H9 (cell line): ENCODE results near the gene PEX14. TPM values are rescaled to one million over a fixed set of nuclear protein-coding genes. Genes with fewer than 3 reads are reported as not detected.

Source experiments
- DNase-seq: peaks from one replicate; pipeline ENCODE4 v3.0.0-alpha.2; 2017
- H2AFZ ChIP-seq: one replicate; pipeline ENCODE4 v1.6.1; 2013; ENCODE audit warnings: mild to moderate bottlenecking, low read length, control low read depth, moderate library complexity
- H2AK5ac ChIP-seq: 2 replicates; pipeline ENCODE4 v1.6.1; 2013; ENCODE audit warnings: low read length, control low read depth, mixed read lengths; ENCODE audit not compliant: insufficient read length
- H2BK120ac ChIP-seq: one replicate; pipeline ENCODE4 v1.6.1; 2013; ENCODE audit warnings: low read depth, mild to moderate bottlenecking, low read length, control low read depth, inconsistent platforms; ENCODE audit not compliant: poor library complexity, severe bottlenecking
- H2BK12ac ChIP-seq: 2 replicates; pipeline ENCODE4 v1.6.1; 2013; ENCODE audit warnings: low read length, control low read depth, mixed read lengths, low read depth; ENCODE audit not compliant: insufficient read length
- H2BK15ac ChIP-seq: 2 replicates; pipeline ENCODE4 v1.6.1; 2013; ENCODE audit warnings: low read depth, low read length, control low read depth
- H2BK20ac ChIP-seq: one replicate; pipeline ENCODE4 v1.6.1; 2013; ENCODE audit warnings: low read depth, mild to moderate bottlenecking, low read length, control low read depth, inconsistent platforms; ENCODE audit not compliant: poor library complexity, severe bottlenecking
- H2BK5ac ChIP-seq: 2 replicates; pipeline ENCODE4 v1.6.1; 2013; ENCODE audit warnings: low read length, control low read depth, mixed read lengths; ENCODE audit not compliant: insufficient read length
- H3K14ac ChIP-seq: 2 replicates; pipeline ENCODE4 v1.6.1; 2013; ENCODE audit warnings: low read length, control low read depth; ENCODE audit not compliant: insufficient read depth
- H3K18ac ChIP-seq: 2 replicates; pipeline ENCODE4 v1.6.1; 2013; ENCODE audit warnings: low read depth, mild to moderate bottlenecking, mixed read lengths, low read length, control low read depth; ENCODE audit not compliant: insufficient read length
- H3K23ac ChIP-seq: 2 replicates; pipeline ENCODE4 v1.6.1; 2013; ENCODE audit warnings: low read length, control low read depth, mixed read lengths, low read depth; ENCODE audit not compliant: insufficient read length
- H3K23me2 ChIP-seq: 2 replicates; pipeline ENCODE4 v1.6.1; 2013; ENCODE audit warnings: low read depth, mild to moderate bottlenecking, mixed read lengths, low read length, control low read depth; ENCODE audit not compliant: insufficient read length, poor library complexity, severe bottlenecking
- H3K27ac ChIP-seq: 2 replicates; pipeline ENCODE4 v1.5.1; 2013; ENCODE audit warnings: low read length, control low read depth, mixed read lengths, low read depth; ENCODE audit not compliant: insufficient read length
- H3K27me3 ChIP-seq: 2 replicates; pipeline ENCODE4 v1.6.1; 2013; ENCODE audit warnings: low read length, control low read depth, inconsistent platforms; ENCODE audit not compliant: insufficient read depth
- H3K4ac ChIP-seq: 2 replicates; pipeline ENCODE4 v1.6.1; 2013; ENCODE audit warnings: low read depth, mild to moderate bottlenecking, control low read depth, inconsistent platforms, low read length, moderate library complexity
- H3K4me1 ChIP-seq: 2 replicates; pipeline ENCODE4 v1.6.1; 2013; ENCODE audit warnings: low read length, control low read depth, inconsistent platforms; ENCODE audit not compliant: insufficient read depth
- H3K4me2 ChIP-seq: 2 replicates; pipeline ENCODE4 v1.6.1; 2013; ENCODE audit warnings: low read length, control low read depth, mixed read lengths; ENCODE audit not compliant: insufficient read length, insufficient read depth
- H3K56ac ChIP-seq: 2 replicates; pipeline ENCODE4 v1.6.1; 2013; ENCODE audit warnings: low read depth, mild to moderate bottlenecking, mixed read lengths, low read length, control low read depth; ENCODE audit not compliant: insufficient read length
- H3K79me1 ChIP-seq: 2 replicates; pipeline ENCODE4 v1.6.1; 2013; ENCODE audit warnings: low read depth, mild to moderate bottlenecking, moderate library complexity, low read length, control low read depth, inconsistent platforms; ENCODE audit not compliant: insufficient read depth, poor library complexity, severe bottlenecking
- H3K79me2 ChIP-seq: 2 replicates; pipeline ENCODE4 v1.6.1; 2013; ENCODE audit warnings: low read length, control low read depth, inconsistent platforms; ENCODE audit not compliant: insufficient read depth
- H3K9ac ChIP-seq: 2 replicates; pipeline ENCODE4 v1.6.1; 2013; ENCODE audit warnings: low read length, control low read depth, mixed read lengths; ENCODE audit not compliant: insufficient read length; ENCODE audit errors: extremely low read depth
- H3K9me3 ChIP-seq: one replicate; pipeline ENCODE4 v1.6.1; 2013; ENCODE audit warnings: low read depth, low read length, inconsistent platforms; ENCODE audit not compliant: control insufficient read depth
- H3T11ph ChIP-seq: one replicate; pipeline ENCODE4 v1.6.1; 2013; ENCODE audit warnings: mild to moderate bottlenecking, low read length, control low read depth, inconsistent platforms
- H4K20me1 ChIP-seq: one replicate; pipeline ENCODE4 v1.6.1; 2013; ENCODE audit not compliant: control insufficient read depth, insufficient read length, insufficient read depth
- H4K5ac ChIP-seq: 2 replicates; pipeline ENCODE4 v1.6.1; 2013; ENCODE audit warnings: low read depth, mild to moderate bottlenecking, mixed read lengths, low read length, control low read depth; ENCODE audit not compliant: insufficient read length
- H4K8ac ChIP-seq: replicated peaks from 2 replicates; pipeline ENCODE4 v1.6.1; 2013; ENCODE audit warnings: low read length, control low read depth, mixed read lengths, low read depth; ENCODE audit not compliant: insufficient read length
- H4K91ac ChIP-seq: 2 replicates; pipeline ENCODE4 v1.6.1; 2013; ENCODE audit warnings: low read depth, mild to moderate bottlenecking, moderate library complexity, mixed read lengths, low read length, control low read depth; ENCODE audit not compliant: insufficient read length
- H3K27ac Mint-ChIP-seq, 3 experiments: 2 replicates in 2 of 3; 3 replicates in 1 of 3; pipeline ENCODE4 v1.8.0; 2020 to 2021; ENCODE audit warnings: mixed read lengths in 3 of 3, mild to moderate bottlenecking in 1 of 3, moderate library complexity in 1 of 3
- H3K27me3 Mint-ChIP-seq: 2 replicates; pipeline ENCODE4 v1.8.0; 2021; ENCODE audit warnings: low read depth, mild to moderate bottlenecking, moderate library complexity, mixed read lengths
- H3K36me3 Mint-ChIP-seq, 3 experiments: 2 replicates in 2 of 3; 3 replicates in 1 of 3; pipeline ENCODE4 v1.8.0; 2020 to 2021; ENCODE audit warnings: low read depth in 3 of 3, mixed read lengths in 3 of 3; ENCODE audit not compliant: insufficient read depth in 1 of 3
- H3K4me1 Mint-ChIP-seq, 2 experiments: 2 replicates each; pipeline ENCODE4 v1.8.0; 2020; ENCODE audit warnings: mixed read lengths in 2 of 2
- H3K4me3 Mint-ChIP-seq, 2 experiments: 2 replicates in 1 of 2; 3 replicates in 1 of 2; pipeline ENCODE4 v1.8.0; 2020 to 2021; ENCODE audit warnings: mild to moderate bottlenecking in 2 of 2, mixed read lengths in 2 of 2, moderate library complexity in 1 of 2
- H3K9me3 Mint-ChIP-seq, 2 experiments: 2 replicates in 1 of 2; 3 replicates in 1 of 2; pipeline ENCODE4 v1.8.0; 2020; ENCODE audit warnings: mild to moderate bottlenecking in 2 of 2, mixed read lengths in 2 of 2, moderate library complexity in 1 of 2
- WGBS: extraction: QIAGEN DNeasy Blood & Tissue Kit; methylation state at CpG from one replicate; pipeline ENCODE4 v1.1.7; 2013; ENCODE audit warnings: missing lambda C conversion rate, low lambda C conversion rate, mixed read lengths; ENCODE audit not compliant: insufficient read length; ENCODE audit errors: extremely low coverage; 5-methylcytosine and 5-hydroxymethylcytosine counted together
- total RNA-seq: library from RNA; stranded (reverse); gene quantifications from 2 replicates; pipeline ENCODE4 v1.2.1, GENCODE V29; 2021
- TF ChIP-seq, protein P1 (sequence below): fragments of 200-600 bp; sonication (generic); conservative IDR thresholded peaks from 3 replicates; pipeline ENCODE4 v1.8.0; 2021; ENCODE audit warnings: antibody characterized with exemption, mild to moderate bottlenecking

Gene PEX14
- total RNA-seq, 1 experiment from 2014 or later: 23.9 TPM

GRCh38 chr1:10633416-10633815 lies 158.7 kb downstream of the PEX14 start:
- Histone ChIP-seq H3K4ac (no peak overlapping the region), H3K9ac (no peak overlapping the region), H3K23me2 (no peaks in the 10 kb centered on the region), H3T11ph (no peak overlapping the region), H3K27ac (no peak overlapping the region), H3K9me3 (no peaks in the 10 kb centered on the region), H3K18ac (no peak overlapping the region), H3K79me1 (no peaks in the 10 kb centered on the region), H3K79me2 (no peaks in the 10 kb centered on the region), H3K27me3 (no peaks in the 10 kb centered on the region; the same call in 1 of the 2 replicates), H4K5ac (no peak overlapping the region), H4K91ac (no peak overlapping the region), H2BK120ac (no peak overlapping the region), H4K20me1 (no peaks in the 10 kb centered on the region), H2BK15ac (no peak overlapping the region), H3K14ac (no peak overlapping the region), H3K4me1 (no peaks in the 10 kb centered on the region; the same call in 1 of the 2 replicates), H3K23ac (no peak overlapping the region), H3K4me2 (no peak overlapping the region), H4K8ac (no peak overlapping the region), H2BK20ac (no peak overlapping the region), H2BK12ac (no peak overlapping the region), H3K56ac (no peak overlapping the region), H2AK5ac (no peak overlapping the region), H2BK5ac (no peak overlapping the region), H2AFZ (no peak overlapping the region)
- Mint-ChIP-seq H3K4me1 (peaks cover 24 to 42% of the 10 kb centered on the region in 2 experiments), H3K27me3 (peaks cover 8% of the 10 kb centered on the region), H3K36me3 (peaks cover 1 to 6% (median 5%) of the 10 kb centered on the region in 3 experiments; a peak in 3 of 7 replicates), H3K4me3 (no peak overlapping the region), H3K9me3 (no peaks in the 10 kb centered on the region), H3K27ac (no peak overlapping the region; a peak in 1 of 7 replicates)
- WGBS: no CpG with 5 or more reads among the region's 10 CpGs
- no peak for DNase-seq
- TF ChIP-seq, protein P1, sequence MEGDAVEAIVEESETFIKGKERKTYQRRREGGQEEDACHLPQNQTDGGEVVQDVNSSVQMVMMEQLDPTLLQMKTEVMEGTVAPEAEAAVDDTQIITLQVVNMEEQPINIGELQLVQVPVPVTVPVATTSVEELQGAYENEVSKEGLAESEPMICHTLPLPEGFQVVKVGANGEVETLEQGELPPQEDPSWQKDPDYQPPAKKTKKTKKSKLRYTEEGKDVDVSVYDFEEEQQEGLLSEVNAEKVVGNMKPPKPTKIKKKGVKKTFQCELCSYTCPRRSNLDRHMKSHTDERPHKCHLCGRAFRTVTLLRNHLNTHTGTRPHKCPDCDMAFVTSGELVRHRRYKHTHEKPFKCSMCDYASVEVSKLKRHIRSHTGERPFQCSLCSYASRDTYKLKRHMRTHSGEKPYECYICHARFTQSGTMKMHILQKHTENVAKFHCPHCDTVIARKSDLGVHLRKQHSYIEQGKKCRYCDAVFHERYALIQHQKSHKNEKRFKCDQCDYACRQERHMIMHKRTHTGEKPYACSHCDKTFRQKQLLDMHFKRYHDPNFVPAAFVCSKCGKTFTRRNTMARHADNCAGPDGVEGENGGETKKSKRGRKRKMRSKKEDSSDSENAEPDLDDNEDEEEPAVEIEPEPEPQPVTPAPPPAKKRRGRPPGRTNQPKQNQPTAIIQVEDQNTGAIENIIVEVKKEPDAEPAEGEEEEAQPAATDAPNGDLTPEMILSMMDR: no peak
